Naive thymus-derived CD4-positive, alpha-beta T cell (primary cell): Measurements from ENCODE around the gene SHB. TPM values are rescaled to one million over a fixed set of nuclear protein-coding genes. Genes with fewer than 3 reads are reported as not detected.

ENCODE experiments used
- ATAC-seq: fragments of 150-1000 bp; cut with Tn5 transposase; 2 replicates; pipeline ENCODE4 v1.10.0; 2021; ENCODE audit warnings: mild to moderate bottlenecking, moderate library complexity
- CTCF ChIA-PET: fragments of 350-600 bp; sonication (Branson Sonifier 250); formaldehyde crosslinking; loops from one replicate; lab custom pipeline; 2021; ENCODE audit warnings: antibody characterized with exemption; lab: Charles Lee
- POLR2A ChIA-PET: fragments of 350-600 bp; sonication (Branson Sonifier 250); formaldehyde crosslinking; loops from one replicate; lab custom pipeline; 2021; ENCODE audit warnings: antibody characterized with exemption, inconsistent platforms; lab: Charles Lee
- DNase-seq, 9 donors: peaks; one replicate each; pipeline versions ENCODE4 v3.0.0 to v3.0.0-alpha.2; 2020 to 2022; ENCODE audit warnings: mixed read lengths in 1 of 9
- H3K27ac ChIP-seq: one replicate; pipeline ENCODE4 v1.7.0; 2013; ENCODE audit warnings: mild to moderate bottlenecking, low read depth, low read length, moderate library complexity
- H3K27me3 ChIP-seq, 2 donors: one replicate each; pipeline ENCODE4 v1.7.0; 2013; ENCODE audit warnings: low read length in 2 of 2, mild to moderate bottlenecking in 2 of 2, moderate library complexity in 2 of 2; ENCODE audit not compliant: control insufficient read depth in 2 of 2, insufficient read depth in 2 of 2
- H3K36me3 ChIP-seq, 3 experiments: 1 replicate in 2 of 3; 2 replicates in 1 of 3; pipeline ENCODE4 v1.7.0; 2013; ENCODE audit warnings: low read length in 3 of 3, mild to moderate bottlenecking in 3 of 3, moderate library complexity in 1 of 3; ENCODE audit not compliant: insufficient read depth in 3 of 3, control insufficient read depth in 2 of 3
- H3K4me1 ChIP-seq, 2 donors: one replicate each; pipeline ENCODE4 v1.7.0; 2013; ENCODE audit warnings: low read length in 2 of 2, mild to moderate bottlenecking in 2 of 2, moderate library complexity in 1 of 2; ENCODE audit not compliant: control insufficient read depth in 2 of 2, insufficient read depth in 2 of 2
- H3K4me3 ChIP-seq: 2 replicates; pipeline ENCODE4 v1.7.0; 2013; ENCODE audit warnings: mild to moderate bottlenecking, low read length
- H3K9me3 ChIP-seq, 3 experiments: 1 replicate in 2 of 3; 2 replicates in 1 of 3; pipeline ENCODE4 v1.7.0; 2013; ENCODE audit warnings: low read length in 3 of 3; ENCODE audit not compliant: control insufficient read depth in 2 of 3
- H3K27ac Mint-ChIP-seq, 9 donors: one replicate each; pipeline ENCODE4 v1.8.0; 2020 to 2022; ENCODE audit warnings: mixed read lengths in 9 of 9, mild to moderate bottlenecking in 8 of 9, moderate library complexity in 5 of 9, inconsistent platforms in 2 of 9
- H3K27me3 Mint-ChIP-seq, 5 donors: one replicate each; pipeline ENCODE4 v1.8.0; 2021 to 2022; ENCODE audit warnings: mixed read lengths in 5 of 5, mild to moderate bottlenecking in 1 of 5
- H3K36me3 Mint-ChIP-seq, 5 donors: one replicate each; pipeline ENCODE4 v1.8.0; 2020 to 2022; ENCODE audit warnings: mixed read lengths in 5 of 5, mild to moderate bottlenecking in 3 of 5, inconsistent platforms in 1 of 5
- H3K4me1 Mint-ChIP-seq, 7 donors: one replicate each; pipeline ENCODE4 v1.8.0; 2020 to 2022; ENCODE audit warnings: mixed read lengths in 7 of 7, mild to moderate bottlenecking in 3 of 7, inconsistent platforms in 1 of 7
- H3K4me3 Mint-ChIP-seq, 10 donors: one replicate each; pipeline ENCODE4 v1.8.0; 2020 to 2022; ENCODE audit warnings: mild to moderate bottlenecking in 10 of 10, mixed read lengths in 10 of 10, moderate library complexity in 6 of 10, inconsistent platforms in 2 of 10
- H3K9me3 Mint-ChIP-seq, 11 donors: one replicate each; pipeline ENCODE4 v1.8.0; 2020 to 2022; ENCODE audit warnings: mixed read lengths in 11 of 11, mild to moderate bottlenecking in 4 of 11, inconsistent platforms in 1 of 11, moderate library complexity in 1 of 11
- intact Hi-C, 2 donors: fragments of 100-400 bp; cut with micrococcal nuclease; formaldehyde crosslinking; loops; one replicate each; pipeline ENCODE4 v1.15.1; 2023
- polyA plus RNA-seq, 2 donors: library from polyadenylated mRNA; unstranded; fragments of 300-500 nt; fragmentation: Illumina TruSeq; gene quantifications; one replicate each; pipeline ENCODE4 v1.2.3, GENCODE V29; 2021
- total RNA-seq, 6 experiments: library from RNA in 5 of 6; stranded (reverse) in 5 of 6; gene quantifications; 1 replicate in 5 of 6; 2 replicates in 1 of 6; pipeline ENCODE4 v1.2.3 and lab custom pipeline; 2021 to 2026

The SHB gene
- total and polyA plus RNA-seq, 7 experiments from 2014 or later: 0.15 to 2.0 (median 0.68) TPM

GRCh38 chr9:38015906-38016305, 53.1 kb downstream of the SHB start:
- H3K9me3 Mint-ChIP-seq: no peaks in the 10 kb centered on the region
- peak overlapping the region in 1 of 9 donors; percentile 21 for H3K27ac Mint-ChIP-seq
- Histone ChIP-seq H3K9me3 (no peaks in the 10 kb centered on the region), H3K4me1 (no peaks in the 10 kb centered on the region), H3K27ac (no peak overlapping the region), H3K4me3 (no peak overlapping the region), H3K27me3 (no peaks in the 10 kb centered on the region), H3K36me3 (no peaks in the 10 kb centered on the region)
- peaks cover 0 to 4% (median 0%) of the 10 kb centered on the region in 5 donors for H3K36me3 Mint-ChIP-seq
- CTCF ChIA-PET: no interaction called here
- intact Hi-C loops: no loop called here
- no peaks in the 10 kb centered on the region for H3K27me3 Mint-ChIP-seq
- H3K4me1 Mint-ChIP-seq: no peaks in the 10 kb centered on the region
- POLR2A ChIA-PET: no interaction called here
- H3K4me3 Mint-ChIP-seq: no peak overlapping the region
- ATAC-seq (no peak), DNase-seq (no peak)

- Histone ChIP-seq H3K4me3 (no peak overlapping the region), H3K27me3 (no peaks in the 10 kb centered on the region), H3K27ac (no peak overlapping the region), H3K9me3 (no peaks in the 10 kb centered on the region), H3K36me3 (no peaks in the 10 kb centered on the region), H3K4me1 (no peaks in the 10 kb centered on the region)
- Mint-ChIP-seq H3K27me3 (no peaks in the 10 kb centered on the region), H3K4me3 (no peak overlapping the region), H3K36me3 (peaks cover 0 to 4% (median 0%) of the 10 kb centered on the region in 5 donors), H3K27ac (no peak overlapping the region), H3K4me1 (no peaks in the 10 kb centered on the region), H3K9me3 (no peaks in the 10 kb centered on the region)
- ATAC-seq (no peak), DNase-seq (no peak)
- POLR2A ChIA-PET: no interaction called here
- CTCF ChIA-PET: no interaction called here
- intact Hi-C loops: no loop called here
Measured at GRCh38 chr9:38015266-38015665, 53.8 kb downstream of the SHB start.

- no peaks in the 10 kb centered on the region for H3K4me1 ChIP-seq
- no peaks in the 10 kb centered on the region for H3K27me3 Mint-ChIP-seq
- H3K9me3 Mint-ChIP-seq: no peaks in the 10 kb centered on the region
- no peaks in the 10 kb centered on the region for H3K9me3 ChIP-seq
- no peak overlapping the region for H3K4me3 Mint-ChIP-seq
- intact Hi-C loops: loop anchor here in 1 of 2 donors (5.0 kb wide), 1 partner anchor 54 kb away; the partner anchor contains the start of gene SHB
- H3K4me3 ChIP-seq: no peak overlapping the region
- H3K36me3 ChIP-seq: no peaks in the 10 kb centered on the region
- peaks cover 0 to 4% (median 0%) of the 10 kb centered on the region in 5 donors for H3K36me3 Mint-ChIP-seq
- ChIA-PET CTCF (no interaction called here), POLR2A (no interaction called here)
- H3K27ac ChIP-seq: no peak overlapping the region
- H3K27ac Mint-ChIP-seq: no peak overlapping the region
- ATAC-seq: no peak
- H3K27me3 ChIP-seq: no peaks in the 10 kb centered on the region
- H3K4me1 Mint-ChIP-seq: peaks cover 0 to 10% (median 6%) of the 10 kb centered on the region in 7 donors
- no peak for DNase-seq
Measured at GRCh38 chr9:38012767-38013450, 56.1 kb downstream of the SHB start.

- intact Hi-C loops: loop anchor here in 1 of 2 donors (5.0 kb wide), 1 partner anchor 55 kb away; the partner anchor contains the start of gene SHB
- CTCF ChIA-PET: no interaction called here
- H3K4me1 ChIP-seq: no peaks in the 10 kb centered on the region
- no peak for DNase-seq
- H3K36me3 Mint-ChIP-seq: peaks cover 0 to 4% (median 0%) of the 10 kb centered on the region in 5 donors
- H3K27ac Mint-ChIP-seq: peak overlapping the region in 1 of 9 donors; percentile 12
- H3K36me3 ChIP-seq: no peaks in the 10 kb centered on the region
- H3K4me3 ChIP-seq: no peak overlapping the region
- POLR2A ChIA-PET: no interaction called here
- no peaks in the 10 kb centered on the region for H3K9me3 Mint-ChIP-seq
- no peak overlapping the region for H3K4me3 Mint-ChIP-seq
- no peak for ATAC-seq
- no peak overlapping the region for H3K27ac ChIP-seq
- H3K9me3 ChIP-seq: no peaks in the 10 kb centered on the region
- H3K27me3 Mint-ChIP-seq: no peaks in the 10 kb centered on the region
- peaks cover 0 to 17% (median 9%) of the 10 kb centered on the region in 7 donors for H3K4me1 Mint-ChIP-seq
- no peaks in the 10 kb centered on the region for H3K27me3 ChIP-seq
Measured at GRCh38 chr9:38011991-38012390, 57.0 kb downstream of the SHB start.

GRCh38 chr9:38010918-38011704, 57.9 kb downstream of the SHB start:
- intact Hi-C loops: loop anchor here in 1 of 2 donors (5.0 kb wide), 1 partner anchor 56 kb away; the partner anchor contains the start of gene SHB
- Mint-ChIP-seq H3K9me3 (no peaks in the 10 kb centered on the region), H3K27me3 (no peaks in the 10 kb centered on the region), H3K4me3 (no peak overlapping the region), H3K36me3 (peaks cover 0 to 4% (median 0%) of the 10 kb centered on the region in 5 donors), H3K4me1 (peaks cover 0 to 17% (median 9%) of the 10 kb centered on the region in 7 donors), H3K27ac (no peak overlapping the region)
- ChIA-PET POLR2A (no interaction called here), CTCF (no interaction called here)
- Histone ChIP-seq H3K27ac (no peak overlapping the region), H3K4me3 (no peak overlapping the region), H3K4me1 (no peaks in the 10 kb centered on the region), H3K36me3 (no peaks in the 10 kb centered on the region), H3K27me3 (no peaks in the 10 kb centered on the region), H3K9me3 (no peaks in the 10 kb centered on the region)
- DNase-seq (no peak), ATAC-seq (no peak)

- no peaks in the 10 kb centered on the region for H3K36me3 Mint-ChIP-seq
- H3K9me3 Mint-ChIP-seq: no peaks in the 10 kb centered on the region
- H3K4me1 Mint-ChIP-seq: peaks cover 0 to 20% (median 9%) of the 10 kb centered on the region in 7 donors
- DNase-seq (no peak), ATAC-seq (no peak)
- no peaks in the 10 kb centered on the region for H3K4me1 ChIP-seq
- no peaks in the 10 kb centered on the region for H3K36me3 ChIP-seq
- H3K27me3 ChIP-seq: no peaks in the 10 kb centered on the region
- H3K27ac Mint-ChIP-seq: no peak overlapping the region
- H3K27me3 Mint-ChIP-seq: no peaks in the 10 kb centered on the region
- POLR2A ChIA-PET: no interaction called here
- no peak overlapping the region for H3K4me3 Mint-ChIP-seq
- H3K27ac ChIP-seq: no peak overlapping the region
- H3K4me3 ChIP-seq: no peak overlapping the region
- CTCF ChIA-PET: no interaction called here
- H3K9me3 ChIP-seq: no peaks in the 10 kb centered on the region
- intact Hi-C loops: loop anchor here in 1 of 2 donors (5.0 kb wide), 1 partner anchor 57 kb away; the partner anchor contains the start of gene SHB
Measured at GRCh38 chr9:38009990-38010389, 59.0 kb downstream of the SHB start.
